ENCODE results near the gene CEBPZOS.
A peak's percentile ranks its signal among the peaks of the same experiment; 100 is the strongest.

The CEBPZOS gene

DNA sequence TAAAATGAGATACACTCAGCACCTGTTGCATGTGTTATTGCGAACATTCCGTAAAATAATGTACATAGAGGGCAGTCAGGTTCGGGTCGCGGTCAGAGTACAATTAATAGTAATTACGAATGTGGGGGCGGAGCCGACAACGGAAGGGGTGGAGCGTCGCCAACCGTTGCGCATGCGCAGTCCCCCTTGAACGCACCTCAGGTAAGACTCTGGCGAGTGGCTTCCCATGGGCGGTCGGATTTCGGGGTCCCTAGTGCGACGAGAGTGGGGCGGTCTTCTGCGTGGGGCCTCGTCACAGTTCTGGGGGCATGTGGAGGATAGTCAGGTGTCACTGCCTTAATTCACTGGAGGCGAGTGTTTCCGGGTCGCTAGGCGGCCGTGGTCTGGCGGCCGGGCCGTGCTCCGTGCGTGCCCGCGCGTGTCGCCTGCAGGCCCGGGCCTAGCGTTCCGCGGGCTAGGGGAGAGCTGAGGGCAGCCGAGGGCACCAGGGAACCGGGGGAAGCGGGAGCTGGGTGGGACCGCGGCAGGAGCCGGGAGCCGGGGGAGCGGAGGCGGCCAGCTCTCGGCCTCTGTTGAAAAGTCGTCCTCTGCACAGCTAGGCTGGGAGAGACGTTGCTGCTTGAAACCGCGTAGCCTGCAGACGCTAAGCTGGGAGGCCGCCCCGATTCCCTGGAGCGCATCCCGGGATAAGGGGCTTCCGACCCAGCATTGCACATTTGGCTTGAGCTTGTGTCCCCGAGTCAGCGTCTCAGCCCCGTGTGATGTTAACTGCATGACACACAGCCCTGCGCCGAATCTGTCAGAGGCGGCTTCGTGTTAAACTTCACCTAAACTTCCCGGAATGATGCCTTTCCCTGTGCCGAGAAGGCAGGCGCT is at the start of gene CEBPZOS:
CEBPZOS (plus strand) TSS at position 177 of the 876 bp plus-strand sequence. CDS start 3,209 bp downstream, outside the sequence.
- DNase-seq = peak; percentile 78

DNA sequence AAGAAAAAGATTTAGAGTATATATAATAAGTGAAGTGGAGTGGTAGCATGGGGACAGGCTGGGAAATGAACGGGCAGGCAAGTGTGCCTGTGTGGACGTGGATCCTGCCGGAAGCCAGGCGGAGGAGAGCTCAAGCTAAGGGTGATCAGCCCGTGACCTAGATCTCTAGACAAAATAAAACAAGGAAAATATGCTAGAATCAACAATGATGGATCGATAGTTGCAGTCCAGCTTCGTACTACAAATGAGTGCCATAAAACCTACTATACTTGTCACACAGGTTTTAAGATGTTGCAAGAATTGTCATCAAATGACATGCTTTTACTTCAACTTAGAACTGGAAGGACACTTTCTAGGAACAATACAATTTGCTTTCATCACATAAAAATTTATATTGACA is 48.0 kb upstream of the CEBPZOS start:
- DNase-seq = no peak

DNA sequence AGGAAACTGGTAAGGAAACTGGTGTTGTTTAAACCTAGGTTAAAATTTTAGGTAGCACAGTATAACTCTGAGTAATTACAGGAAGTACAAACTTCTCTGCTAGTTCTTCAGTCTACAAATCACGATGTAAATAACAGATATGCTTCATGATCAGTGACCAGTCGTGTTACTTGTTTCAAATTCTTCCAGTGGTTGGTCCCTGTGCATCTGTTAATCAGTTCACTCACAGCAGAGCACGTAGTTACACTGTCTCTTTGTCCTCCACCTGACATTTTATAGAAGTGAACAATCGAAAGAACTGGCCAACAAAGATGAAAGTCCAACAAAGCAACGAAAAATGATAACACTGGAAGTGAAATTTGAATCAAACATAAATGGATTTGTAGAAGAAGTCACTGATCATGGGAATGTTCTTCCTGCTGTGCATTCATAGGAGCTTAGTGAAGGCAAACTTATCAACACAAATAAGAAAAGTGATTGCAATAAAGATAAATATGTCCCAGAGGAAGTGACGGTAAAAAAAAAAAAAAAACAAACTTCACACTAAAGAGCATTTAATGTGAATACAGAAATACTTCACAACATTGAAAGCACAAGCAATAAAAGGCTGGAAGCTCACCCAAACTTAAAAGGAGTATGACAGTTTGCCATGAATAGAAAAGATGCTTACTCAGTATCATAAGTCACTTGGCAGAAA is 46.5 kb upstream of the CEBPZOS start:
- DNase-seq = no peak

DNA sequence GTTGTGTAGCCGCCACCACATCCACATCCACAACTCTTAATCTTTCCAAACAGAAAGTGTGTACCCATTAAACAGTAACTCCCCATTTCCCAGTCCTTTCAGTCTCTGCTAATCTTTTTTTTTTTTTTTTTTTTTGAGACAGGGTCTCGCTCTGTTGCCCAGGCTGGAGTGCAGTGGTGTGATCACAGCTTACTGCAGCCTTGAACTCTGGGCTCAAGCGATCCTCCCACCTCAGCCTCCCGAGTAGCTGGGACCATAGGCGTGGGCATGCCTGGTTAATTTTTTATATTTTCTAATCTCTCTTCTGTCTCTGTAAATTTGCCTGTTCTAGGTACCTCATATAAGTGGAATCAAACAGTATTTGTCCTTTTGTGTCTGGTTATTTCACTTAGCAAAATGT is 43.1 kb upstream of the CEBPZOS start:
- DNase-seq = no peak

- no peak for DNase-seq
Observed at GRCh38 chr2:37154785-37155184, 41.5 kb upstream of the CEBPZOS start.

GRCh38 chr2:37156071-37156856 is 40.0 kb upstream of the CEBPZOS start:
- peak; percentile 38 for DNase-seq

DNA sequence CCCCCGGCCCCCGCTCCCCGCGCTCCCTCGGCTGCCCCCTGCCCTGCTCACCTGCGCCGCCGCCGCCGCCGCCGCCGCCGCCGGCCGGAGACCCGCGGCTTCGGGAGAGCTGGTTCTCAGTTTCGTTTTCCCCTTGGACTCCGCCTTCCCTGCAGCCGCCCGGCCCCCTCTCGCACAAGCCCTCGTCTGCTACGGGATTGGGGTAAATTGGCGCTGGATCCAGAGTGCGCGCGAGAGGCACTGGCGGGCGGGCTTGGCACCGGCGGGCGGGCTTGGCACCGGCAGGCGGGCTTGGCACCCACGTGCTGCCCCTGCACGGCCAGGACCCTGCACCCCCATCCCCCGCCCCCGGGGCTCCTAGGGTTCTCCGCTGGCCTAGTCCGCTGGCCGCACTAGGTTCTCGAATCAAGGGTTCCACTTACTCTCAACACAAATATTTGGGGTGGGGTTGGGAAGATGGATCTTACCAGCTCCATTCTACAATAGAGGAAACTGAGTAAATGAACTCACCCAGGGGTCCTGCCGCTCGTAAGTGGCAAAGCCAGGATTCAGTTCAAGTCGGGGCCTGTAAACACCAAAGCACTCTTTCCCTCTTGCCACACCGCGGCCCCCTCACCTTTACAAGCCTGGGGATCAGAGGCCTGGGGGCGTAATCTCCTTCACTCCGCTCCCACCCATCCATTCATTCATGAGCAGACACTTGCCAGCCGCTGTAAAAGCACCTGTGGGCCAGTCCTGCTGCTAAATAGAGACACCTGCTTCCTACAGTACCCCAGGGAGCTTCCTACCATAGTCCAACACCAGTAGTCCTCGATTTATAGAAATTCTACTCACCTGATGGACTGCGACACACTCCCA is 39.2 kb upstream of the CEBPZOS start, which contains the start of gene EIF2AK2:
EIF2AK2 (minus strand) TSS at position 124 of the 858 bp plus-strand sequence. CDS start 9,174 bp downstream, outside the sequence.
- DNase-seq = peak; percentile 77

- no peak for DNase-seq
Observed at GRCh38 chr2:37164757-37165156, 31.5 kb upstream of the CEBPZOS start.

- no peak for DNase-seq
Observed at GRCh38 chr2:37167636-37168180, 28.6 kb upstream of the CEBPZOS start.

DNA sequence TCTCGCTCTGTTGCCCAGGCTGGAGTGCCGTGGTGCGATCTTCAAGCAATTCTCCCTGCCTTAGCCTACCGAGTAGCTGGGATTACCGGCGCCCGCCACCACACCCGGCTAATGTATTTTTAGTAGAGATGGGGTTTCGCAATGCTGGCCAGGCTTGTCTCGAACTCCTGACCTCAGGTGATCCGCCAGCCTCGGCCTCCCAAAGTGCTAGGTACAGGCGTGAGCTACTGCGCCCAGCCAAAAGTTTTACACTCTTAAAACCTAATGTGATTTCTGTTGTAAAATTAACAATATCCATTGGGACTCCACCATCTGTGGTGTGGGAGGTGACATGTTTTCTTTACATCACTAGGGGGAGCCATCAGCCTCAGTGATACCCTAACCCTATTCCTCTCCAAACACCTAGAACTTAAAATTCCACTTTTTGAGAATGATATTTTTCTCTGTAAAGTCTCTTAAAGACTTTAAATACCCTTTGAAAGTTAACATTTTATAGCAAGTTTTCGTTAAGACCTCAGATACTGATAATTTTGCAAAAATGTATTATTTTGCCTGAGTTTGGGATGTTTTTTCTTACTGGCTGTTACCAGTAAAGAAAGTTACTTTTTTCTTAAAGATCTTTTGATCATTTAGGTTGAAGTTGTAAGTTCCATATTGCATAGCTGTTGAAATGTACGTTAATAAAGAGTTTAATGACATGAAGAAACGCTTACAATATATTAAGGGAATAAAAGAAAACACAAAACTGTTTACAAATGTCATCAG is 27.9 kb upstream of the CEBPZOS start:
- peak; percentile 9 for DNase-seq

- no peak for DNase-seq
Observed at GRCh38 chr2:37171624-37171950, 24.7 kb upstream of the CEBPZOS start.

DNA sequence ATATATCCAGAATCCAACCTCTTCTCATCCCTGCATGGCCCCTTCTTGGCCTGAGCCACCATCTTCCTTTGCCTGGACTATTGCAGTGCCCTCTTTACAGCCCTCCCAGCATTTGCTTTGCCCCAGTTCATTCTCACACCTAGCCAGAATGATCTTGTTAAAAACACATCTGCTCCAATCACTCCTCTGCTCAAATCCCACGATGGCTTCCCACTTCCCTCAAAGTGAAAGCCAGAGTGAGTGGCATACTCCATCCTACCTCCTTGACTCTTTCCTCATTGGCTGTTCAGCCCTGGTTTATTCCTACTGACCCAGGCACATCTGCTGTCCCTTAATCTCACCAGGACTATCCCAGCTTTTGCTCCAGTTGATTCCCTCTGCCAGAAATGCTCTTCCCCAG is 22.6 kb upstream of the CEBPZOS start:
- DNase-seq = no peak

- DNase-seq = no peak
Observed at GRCh38 chr2:37180006-37180639, 16.2 kb upstream of the CEBPZOS start.

DNA sequence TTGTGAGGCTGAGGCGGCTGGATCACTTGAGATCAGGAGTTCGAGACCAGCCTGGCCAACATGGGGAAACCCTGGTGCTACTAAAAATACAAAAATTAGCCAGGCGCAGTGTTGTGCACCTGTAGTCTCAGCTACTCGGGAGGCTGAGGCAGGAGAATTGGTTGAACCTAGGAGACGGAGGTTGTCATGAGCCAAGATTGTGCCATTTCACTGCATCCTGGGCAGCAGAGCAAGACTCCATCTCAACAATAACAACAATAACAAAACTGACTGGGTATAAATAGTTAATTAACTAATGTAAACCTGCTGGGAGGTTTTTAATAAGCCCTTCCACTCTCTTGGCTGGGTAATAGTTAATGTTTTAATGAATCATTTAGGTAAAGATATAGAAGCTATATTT is 15.7 kb upstream of the CEBPZOS start:
- DNase-seq = no peak

DNA sequence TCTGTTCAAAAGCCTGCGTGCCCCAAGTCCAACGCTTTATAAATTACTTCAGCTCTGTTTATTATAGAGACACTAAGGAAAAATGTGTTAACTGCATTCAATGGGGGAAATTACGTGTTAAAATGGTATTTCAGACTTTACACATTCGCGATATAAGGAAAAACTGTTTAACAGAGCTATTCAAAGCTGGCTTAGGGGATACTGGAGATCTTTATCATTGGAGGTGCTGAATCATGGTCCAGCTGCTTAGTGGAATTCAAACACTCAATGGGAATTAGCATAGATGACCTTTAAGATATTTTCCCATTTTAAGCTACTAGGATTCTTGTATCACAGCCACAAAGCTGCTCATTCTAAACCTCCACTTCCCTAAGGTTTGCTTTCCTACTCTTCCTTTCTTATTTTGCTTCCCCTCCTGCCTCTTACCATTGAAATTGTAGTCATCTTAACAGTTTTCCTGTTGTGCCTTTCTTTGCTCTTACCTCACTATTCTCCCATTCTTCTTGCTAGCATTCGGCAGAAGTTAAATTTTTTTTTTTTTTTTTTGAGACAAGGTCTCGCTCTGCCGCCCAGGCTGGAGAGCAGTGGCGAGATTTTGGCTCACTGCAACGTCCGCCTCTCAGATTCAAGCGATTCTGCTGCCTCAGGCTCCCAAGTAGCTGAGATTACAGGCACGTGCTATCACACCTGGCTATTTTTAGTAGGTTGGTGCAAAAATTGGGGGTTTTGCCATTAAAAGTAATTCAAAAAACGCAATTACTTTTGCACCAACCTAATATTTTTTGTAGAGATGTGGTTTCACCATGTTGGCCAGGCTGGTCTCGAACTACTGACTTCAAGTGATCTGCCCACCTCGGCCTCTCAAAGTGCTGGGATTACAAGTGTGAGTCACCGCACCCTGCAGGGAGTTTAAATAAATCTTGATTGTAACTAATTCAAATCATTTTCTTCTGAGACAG is 14.3 kb upstream of the CEBPZOS start:
- no peak for DNase-seq

DNA sequence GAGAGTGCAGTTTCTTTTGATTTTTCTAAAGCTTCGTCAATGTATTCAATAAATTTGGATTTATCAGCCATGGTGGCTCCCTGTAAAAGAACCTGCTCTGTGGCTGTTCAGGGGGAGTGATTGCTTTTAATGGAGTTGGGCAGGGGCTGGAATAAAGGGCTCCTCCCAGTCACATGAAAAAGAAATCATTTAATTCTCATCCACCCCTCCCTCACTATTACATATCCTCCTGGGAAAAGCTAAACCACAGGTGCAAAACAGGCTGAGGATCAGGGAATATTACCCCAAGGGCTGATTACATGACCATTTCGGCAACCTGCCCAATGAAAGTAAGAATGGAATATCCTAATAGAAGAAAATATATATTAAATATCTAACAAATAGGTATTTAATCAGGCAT is 7.7 kb upstream of the CEBPZOS start, which contains the start of gene SULT6B1:
SULT6B1 (minus strand) TSS at position 101 of the 400 bp plus-strand sequence; CDS start at position 71, 30 bp downstream.
- no peak for DNase-seq

DNA sequence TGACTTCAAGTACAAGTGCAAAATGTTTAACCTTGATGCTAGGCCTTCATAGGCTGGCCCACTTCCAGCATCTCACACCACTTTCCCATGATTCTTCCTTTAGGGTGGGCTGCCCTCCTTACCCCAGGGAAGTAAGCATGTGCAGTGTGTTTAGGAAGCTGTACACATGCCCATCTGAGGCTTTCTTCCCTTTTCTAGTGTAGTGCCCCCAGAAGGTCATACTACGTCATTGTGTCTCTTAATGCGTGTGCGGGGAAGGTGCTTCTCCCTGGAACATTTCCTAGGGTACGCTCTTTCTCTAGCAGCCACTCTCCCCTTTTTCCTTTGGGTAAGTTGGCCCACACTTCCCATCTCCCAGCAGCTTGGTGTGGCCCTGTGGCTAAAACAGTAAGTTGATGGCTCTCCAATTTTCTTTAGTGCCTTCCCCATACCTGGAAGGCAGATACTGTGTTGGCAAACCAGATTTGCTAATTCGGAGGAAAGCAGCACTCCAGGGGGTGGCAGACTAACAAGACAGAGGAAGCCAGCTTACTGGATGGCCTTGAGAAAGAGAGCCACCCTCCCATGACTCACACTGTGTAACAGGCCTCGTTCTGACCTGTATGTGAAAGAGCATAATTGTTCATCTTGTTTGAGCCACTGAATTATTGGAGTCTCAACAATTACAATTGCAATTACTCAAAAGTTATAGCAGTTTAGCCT is 6.7 kb upstream of the CEBPZOS start:
- DNase-seq = peak; percentile 49

GRCh38 chr2:37190290-37190689 is 6.0 kb upstream of the CEBPZOS start:
- no peak for DNase-seq

GRCh38 chr2:37191253-37191652 is 5.0 kb upstream of the CEBPZOS start:
- DNase-seq = no peak

Measured in T1000 (cell line).